H9 (cell line): ENCODE results near the gene EIF2B5. TPM values are rescaled to one million over a fixed set of nuclear protein-coding genes. Genes with fewer than 3 reads are reported as not detected.
A peak's percentile ranks its signal among the peaks of the same experiment; 100 is the strongest.

Experiments
- DNase-seq: peaks from one replicate; pipeline ENCODE4 v3.0.0-alpha.2; 2017
- H2AFZ ChIP-seq: one replicate; pipeline ENCODE4 v1.6.1; 2013; ENCODE audit warnings: mild to moderate bottlenecking, low read length, control low read depth, moderate library complexity
- H2AK5ac ChIP-seq: 2 replicates; pipeline ENCODE4 v1.6.1; 2013; ENCODE audit warnings: low read length, control low read depth, mixed read lengths; ENCODE audit not compliant: insufficient read length
- H2BK120ac ChIP-seq: one replicate; pipeline ENCODE4 v1.6.1; 2013; ENCODE audit warnings: low read depth, mild to moderate bottlenecking, low read length, control low read depth, inconsistent platforms; ENCODE audit not compliant: poor library complexity, severe bottlenecking
- H2BK12ac ChIP-seq: 2 replicates; pipeline ENCODE4 v1.6.1; 2013; ENCODE audit warnings: low read length, control low read depth, mixed read lengths, low read depth; ENCODE audit not compliant: insufficient read length
- H2BK15ac ChIP-seq: 2 replicates; pipeline ENCODE4 v1.6.1; 2013; ENCODE audit warnings: low read depth, low read length, control low read depth
- H2BK20ac ChIP-seq: one replicate; pipeline ENCODE4 v1.6.1; 2013; ENCODE audit warnings: low read depth, mild to moderate bottlenecking, low read length, control low read depth, inconsistent platforms; ENCODE audit not compliant: poor library complexity, severe bottlenecking
- H2BK5ac ChIP-seq: 2 replicates; pipeline ENCODE4 v1.6.1; 2013; ENCODE audit warnings: low read length, control low read depth, mixed read lengths; ENCODE audit not compliant: insufficient read length
- H3K14ac ChIP-seq: 2 replicates; pipeline ENCODE4 v1.6.1; 2013; ENCODE audit warnings: low read length, control low read depth; ENCODE audit not compliant: insufficient read depth
- H3K18ac ChIP-seq: 2 replicates; pipeline ENCODE4 v1.6.1; 2013; ENCODE audit warnings: low read depth, mild to moderate bottlenecking, mixed read lengths, low read length, control low read depth; ENCODE audit not compliant: insufficient read length
- H3K23ac ChIP-seq: 2 replicates; pipeline ENCODE4 v1.6.1; 2013; ENCODE audit warnings: low read length, control low read depth, mixed read lengths, low read depth; ENCODE audit not compliant: insufficient read length
- H3K23me2 ChIP-seq: 2 replicates; pipeline ENCODE4 v1.6.1; 2013; ENCODE audit warnings: low read depth, mild to moderate bottlenecking, mixed read lengths, low read length, control low read depth; ENCODE audit not compliant: insufficient read length, poor library complexity, severe bottlenecking
- H3K27ac ChIP-seq: 2 replicates; pipeline ENCODE4 v1.5.1; 2013; ENCODE audit warnings: low read length, control low read depth, mixed read lengths, low read depth; ENCODE audit not compliant: insufficient read length
- H3K27me3 ChIP-seq: 2 replicates; pipeline ENCODE4 v1.6.1; 2013; ENCODE audit warnings: low read length, control low read depth, inconsistent platforms; ENCODE audit not compliant: insufficient read depth
- H3K4ac ChIP-seq: 2 replicates; pipeline ENCODE4 v1.6.1; 2013; ENCODE audit warnings: low read depth, mild to moderate bottlenecking, control low read depth, inconsistent platforms, low read length, moderate library complexity
- H3K4me1 ChIP-seq: 2 replicates; pipeline ENCODE4 v1.6.1; 2013; ENCODE audit warnings: low read length, control low read depth, inconsistent platforms; ENCODE audit not compliant: insufficient read depth
- H3K4me2 ChIP-seq: 2 replicates; pipeline ENCODE4 v1.6.1; 2013; ENCODE audit warnings: low read length, control low read depth, mixed read lengths; ENCODE audit not compliant: insufficient read length, insufficient read depth
- H3K56ac ChIP-seq: 2 replicates; pipeline ENCODE4 v1.6.1; 2013; ENCODE audit warnings: low read depth, mild to moderate bottlenecking, mixed read lengths, low read length, control low read depth; ENCODE audit not compliant: insufficient read length
- H3K79me1 ChIP-seq: 2 replicates; pipeline ENCODE4 v1.6.1; 2013; ENCODE audit warnings: low read depth, mild to moderate bottlenecking, moderate library complexity, low read length, control low read depth, inconsistent platforms; ENCODE audit not compliant: insufficient read depth, poor library complexity, severe bottlenecking
- H3K79me2 ChIP-seq: 2 replicates; pipeline ENCODE4 v1.6.1; 2013; ENCODE audit warnings: low read length, control low read depth, inconsistent platforms; ENCODE audit not compliant: insufficient read depth
- H3K9ac ChIP-seq: 2 replicates; pipeline ENCODE4 v1.6.1; 2013; ENCODE audit warnings: low read length, control low read depth, mixed read lengths; ENCODE audit not compliant: insufficient read length; ENCODE audit errors: extremely low read depth
- H3K9me3 ChIP-seq: one replicate; pipeline ENCODE4 v1.6.1; 2013; ENCODE audit warnings: low read depth, low read length, inconsistent platforms; ENCODE audit not compliant: control insufficient read depth
- H3T11ph ChIP-seq: one replicate; pipeline ENCODE4 v1.6.1; 2013; ENCODE audit warnings: mild to moderate bottlenecking, low read length, control low read depth, inconsistent platforms
- H4K20me1 ChIP-seq: one replicate; pipeline ENCODE4 v1.6.1; 2013; ENCODE audit not compliant: control insufficient read depth, insufficient read length, insufficient read depth
- H4K5ac ChIP-seq: 2 replicates; pipeline ENCODE4 v1.6.1; 2013; ENCODE audit warnings: low read depth, mild to moderate bottlenecking, mixed read lengths, low read length, control low read depth; ENCODE audit not compliant: insufficient read length
- H4K8ac ChIP-seq: replicated peaks from 2 replicates; pipeline ENCODE4 v1.6.1; 2013; ENCODE audit warnings: low read length, control low read depth, mixed read lengths, low read depth; ENCODE audit not compliant: insufficient read length
- H4K91ac ChIP-seq: 2 replicates; pipeline ENCODE4 v1.6.1; 2013; ENCODE audit warnings: low read depth, mild to moderate bottlenecking, moderate library complexity, mixed read lengths, low read length, control low read depth; ENCODE audit not compliant: insufficient read length
- H3K27ac Mint-ChIP-seq, 3 experiments: 2 replicates in 2 of 3; 3 replicates in 1 of 3; pipeline ENCODE4 v1.8.0; 2020 to 2021; ENCODE audit warnings: mixed read lengths in 3 of 3, mild to moderate bottlenecking in 1 of 3, moderate library complexity in 1 of 3
- H3K27me3 Mint-ChIP-seq: 2 replicates; pipeline ENCODE4 v1.8.0; 2021; ENCODE audit warnings: low read depth, mild to moderate bottlenecking, moderate library complexity, mixed read lengths
- H3K36me3 Mint-ChIP-seq, 3 experiments: 2 replicates in 2 of 3; 3 replicates in 1 of 3; pipeline ENCODE4 v1.8.0; 2020 to 2021; ENCODE audit warnings: low read depth in 3 of 3, mixed read lengths in 3 of 3; ENCODE audit not compliant: insufficient read depth in 1 of 3
- H3K4me1 Mint-ChIP-seq, 2 experiments: 2 replicates each; pipeline ENCODE4 v1.8.0; 2020; ENCODE audit warnings: mixed read lengths in 2 of 2
- H3K4me3 Mint-ChIP-seq, 2 experiments: 2 replicates in 1 of 2; 3 replicates in 1 of 2; pipeline ENCODE4 v1.8.0; 2020 to 2021; ENCODE audit warnings: mild to moderate bottlenecking in 2 of 2, mixed read lengths in 2 of 2, moderate library complexity in 1 of 2
- H3K9me3 Mint-ChIP-seq, 2 experiments: 2 replicates in 1 of 2; 3 replicates in 1 of 2; pipeline ENCODE4 v1.8.0; 2020; ENCODE audit warnings: mild to moderate bottlenecking in 2 of 2, mixed read lengths in 2 of 2, moderate library complexity in 1 of 2
- CTCF ChIP-seq: fragments of 200-600 bp; sonication (generic); conservative IDR thresholded peaks from 3 replicates; pipeline ENCODE4 v1.8.0; 2021; ENCODE audit warnings: antibody characterized with exemption, mild to moderate bottlenecking
- WGBS: extraction: QIAGEN DNeasy Blood & Tissue Kit; methylation state at CpG from one replicate; pipeline ENCODE4 v1.1.7; 2013; ENCODE audit warnings: missing lambda C conversion rate, low lambda C conversion rate, mixed read lengths; ENCODE audit not compliant: insufficient read length; ENCODE audit errors: extremely low coverage; 5-methylcytosine and 5-hydroxymethylcytosine counted together
- total RNA-seq: library from RNA; stranded (reverse); gene quantifications from 2 replicates; pipeline ENCODE4 v1.2.1, GENCODE V29; 2021

EIF2B5 gene
- total RNA-seq, 1 experiment from 2014 or later = 42.0 TPM

- Histone ChIP-seq H2BK120ac (no peak overlapping the region), H3K23ac (no peak overlapping the region), H3K56ac (no peak overlapping the region), H4K8ac (no peak overlapping the region), H3K4me2 (peak overlapping the region; percentile 98), H2AFZ (no peak overlapping the region), H3K23me2 (peaks cover 13% of the 10 kb centered on the region), H2BK5ac (no peak overlapping the region), H3K27me3 (no peaks in the 10 kb centered on the region), H2BK12ac (no peak overlapping the region), H3K9ac (peak overlapping the region; percentile 39), H4K91ac (no peak overlapping the region), H3K9me3 (no peaks in the 10 kb centered on the region), H3K27ac (no peak overlapping the region), H2BK15ac (no peak overlapping the region), H3K14ac (no peak overlapping the region), H3K79me1 (no peaks in the 10 kb centered on the region), H3K18ac (no peak overlapping the region), H3K4me1 (no peaks in the 10 kb centered on the region), H2AK5ac (no peak overlapping the region), H3K79me2 (no peaks in the 10 kb centered on the region; the same call in 1 of the 2 replicates), H4K20me1 (no peaks in the 10 kb centered on the region), H3T11ph (no peak overlapping the region), H2BK20ac (no peak overlapping the region), H4K5ac (no peak overlapping the region), H3K4ac (no peak overlapping the region)
- H3K4me1 Mint-ChIP-seq = peaks cover 23 to 25% of the 10 kb centered on the region in 2 experiments
- peak overlapping the region; percentile 82 to 95 (median 91); a peak in 4 of 7 replicates for H3K27ac Mint-ChIP-seq
- peak overlapping the region; percentile 92 to 97 for H3K4me3 Mint-ChIP-seq
- H3K27me3 Mint-ChIP-seq = no peaks in the 10 kb centered on the region; the same call in 1 of the 2 replicates
- H3K9me3 Mint-ChIP-seq = no peaks in the 10 kb centered on the region
- WGBS = no CpG with 5 or more reads among the region's 21 CpGs
- TF ChIP-seq CTCF = no peak
- peaks cover 1 to 13% (median 7%) of the 10 kb centered on the region in 3 experiments; a peak in 5 of 7 replicates for H3K36me3 Mint-ChIP-seq
- DNase-seq = no peak
Measured at GRCh38 chr3:184134746-184135148, 411 bp upstream of the EIF2B5 start.
